Measurements from ENCODE around the gene LRRIQ3.
"Not testable (repeated sequence)": the region's sequence is repeated elsewhere in the genome, so short reads cannot be mapped to it uniquely, and the experiment has no call there.

LRRIQ3 gene

DNA sequence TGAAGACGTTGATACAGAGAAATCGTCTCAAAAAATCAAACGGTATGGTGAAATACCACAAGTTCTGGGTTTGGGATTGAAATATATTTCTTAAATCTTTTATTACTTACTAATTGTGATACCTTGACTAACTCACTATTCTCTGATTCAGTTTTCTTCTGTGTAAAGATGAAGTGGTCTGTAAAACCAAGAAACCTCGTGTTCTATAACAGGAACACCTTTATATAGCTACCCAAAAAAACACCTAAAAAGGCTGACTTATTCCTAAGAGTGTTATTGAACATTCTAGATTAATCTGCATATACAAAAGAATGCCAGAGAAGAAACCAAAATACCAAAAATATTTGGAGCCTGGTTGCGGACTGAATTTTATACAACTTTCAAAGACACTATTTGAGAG is 721 bp downstream of the LRRIQ3 start:
- TF ChIP-seq CTCF (IDR thresholded peaks at IDR 0.05; ENCODE audit: control extremely low read depth, extremely low read depth, low read depth, missing control alignments) = no peak
- no peak for DNase-seq (ENCODE audit: extremely low spot score)
- POLR2A ChIA-PET = no interaction called here
- CTCF ChIA-PET = no interaction called here

GRCh38 chr1:74195339-74195738 is 2.6 kb downstream of the LRRIQ3 start:
- no peak for DNase-seq (ENCODE audit: extremely low spot score)
- ChIA-PET POLR2A (no interaction called here), CTCF (no interaction called here)
- TF ChIP-seq CTCF (IDR thresholded peaks at IDR 0.05; ENCODE audit: control extremely low read depth, extremely low read depth, low read depth, missing control alignments) = no peak

GRCh38 chr1:74193908-74194307 is 4.1 kb downstream of the LRRIQ3 start:
- POLR2A ChIA-PET = no interaction called here
- DNase-seq (ENCODE audit: extremely low spot score) = no peak
- TF ChIP-seq CTCF (IDR thresholded peaks at IDR 0.05; ENCODE audit: control extremely low read depth, extremely low read depth, low read depth, missing control alignments) = no peak
- CTCF ChIA-PET = no interaction called here

GRCh38 chr1:74180490-74180889 is 17.5 kb downstream of the LRRIQ3 start:
- DNase-seq (ENCODE audit: extremely low spot score) = no peak
- TF ChIP-seq CTCF (IDR thresholded peaks at IDR 0.05; ENCODE audit: control extremely low read depth, extremely low read depth, low read depth, missing control alignments) = no peak
- CTCF ChIA-PET = no interaction called here
- POLR2A ChIA-PET = no interaction called here

GRCh38 chr1:74174423-74174822 is 23.6 kb downstream of the LRRIQ3 start:
- CTCF ChIA-PET; DNase-seq (ENCODE audit: extremely low spot score); POLR2A ChIA-PET: not testable (repeated sequence)

- POLR2A ChIA-PET = no interaction called here
- DNase-seq (ENCODE audit: extremely low spot score) = no peak
- CTCF ChIA-PET = no interaction called here
- TF ChIP-seq CTCF (IDR thresholded peaks at IDR 0.05; ENCODE audit: control extremely low read depth, extremely low read depth, low read depth, missing control alignments) = no peak
These were observed 35.6 kb downstream of the LRRIQ3 start for GRCh38 chr1:74162333-74162732.

DNA sequence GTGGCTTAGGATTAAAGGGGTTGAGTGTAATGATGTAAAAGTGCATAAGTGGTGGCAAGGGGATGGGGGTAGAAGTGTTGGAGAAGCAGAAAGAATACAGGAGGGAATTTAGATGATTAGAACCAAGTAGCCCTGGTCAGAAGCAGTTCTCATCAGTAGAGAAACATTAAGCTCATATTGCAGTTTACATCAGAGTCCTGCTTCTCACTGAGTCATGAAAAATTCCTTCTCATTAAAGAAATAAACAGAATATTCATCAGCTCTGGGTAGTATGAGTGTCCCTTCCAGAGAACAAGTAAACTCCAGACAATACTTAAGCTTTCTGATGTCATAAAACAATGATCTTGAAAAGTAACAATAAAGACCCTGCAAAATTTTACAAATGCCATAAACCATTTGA is 36.5 kb downstream of the LRRIQ3 start:
- ChIA-PET POLR2A (no interaction called here), CTCF (interaction anchor here (1.4 kb wide), 1 partner anchor 10 kb away, joined by 4 read pairs; no protein-coding TSS in a partner anchor)
- no peak for TF ChIP-seq CTCF (IDR thresholded peaks at IDR 0.05; ENCODE audit: control extremely low read depth, extremely low read depth, low read depth, missing control alignments)
- DNase-seq (ENCODE audit: extremely low spot score) = no peak

Data from GM10248 (cell line).